Body of pancreas (tissue), 4 donors: ENCODE measurements around the gene PMAIP1.

Experiments used
- POLR2A ChIP-seq, 3 donors: fragments of 450-650 bp; IDR thresholded peaks; one replicate each; pipeline ENCODE4 v1.6.1; 2016; ENCODE audit warnings: antibody characterized with exemption in 3 of 3, mild to moderate bottlenecking in 2 of 3
- TF ChIP-seq, protein P1 (sequence below), 7 experiments: fragments of 450-650 bp in 4 of 7; fragments of 200-600 bp in 3 of 7; sonication (generic) in 3 of 7; IDR thresholded peaks; one replicate each; pipeline ENCODE4 v1.5.1; 2016 to 2019; ENCODE audit warnings: antibody characterized with exemption in 7 of 7

DNA sequence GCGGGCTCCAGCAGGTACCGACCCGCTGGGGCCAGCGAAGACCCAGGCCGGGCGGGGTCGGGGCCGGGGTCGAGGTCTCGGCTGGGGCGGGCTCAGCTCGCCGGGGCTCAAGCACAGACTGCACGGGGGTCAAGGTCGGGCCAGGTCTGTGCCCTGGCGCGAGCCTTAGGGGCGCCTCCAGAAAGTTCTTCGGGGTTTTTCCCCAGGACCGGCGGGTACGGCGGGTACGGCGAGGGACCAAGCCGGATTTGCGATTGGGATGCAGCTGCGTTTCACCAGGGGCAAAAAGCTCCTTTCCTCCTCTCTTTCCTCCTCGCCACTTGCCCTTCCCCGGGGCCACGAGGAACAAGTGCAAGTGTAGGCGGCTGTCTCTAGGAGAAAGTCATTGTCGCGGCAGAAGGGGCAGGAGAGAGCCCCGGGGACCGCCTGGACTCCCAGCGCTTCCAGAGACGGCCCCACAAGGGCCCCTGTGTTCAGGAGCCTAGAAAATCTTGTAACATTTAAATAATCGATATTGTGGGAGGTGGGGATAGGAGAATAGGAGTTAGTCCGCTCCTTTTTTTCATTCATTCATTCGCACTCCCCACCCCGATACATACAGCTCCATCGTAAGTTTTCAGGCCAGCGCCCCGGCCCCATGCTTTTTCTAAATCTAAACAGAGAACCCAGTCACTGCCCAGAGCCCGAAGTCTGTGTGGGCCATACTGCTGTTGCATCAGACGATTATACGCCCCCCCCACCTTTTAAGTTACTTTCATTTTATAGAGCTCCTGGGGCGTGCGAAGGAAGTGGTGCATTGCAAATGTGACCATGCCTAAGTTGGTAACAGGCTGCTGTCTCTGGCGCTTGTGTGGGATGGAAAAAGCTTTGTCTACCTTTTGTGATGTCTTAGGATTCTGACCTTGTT lies 679 bp downstream of the PMAIP1 start:
- TF ChIP-seq, protein P1, sequence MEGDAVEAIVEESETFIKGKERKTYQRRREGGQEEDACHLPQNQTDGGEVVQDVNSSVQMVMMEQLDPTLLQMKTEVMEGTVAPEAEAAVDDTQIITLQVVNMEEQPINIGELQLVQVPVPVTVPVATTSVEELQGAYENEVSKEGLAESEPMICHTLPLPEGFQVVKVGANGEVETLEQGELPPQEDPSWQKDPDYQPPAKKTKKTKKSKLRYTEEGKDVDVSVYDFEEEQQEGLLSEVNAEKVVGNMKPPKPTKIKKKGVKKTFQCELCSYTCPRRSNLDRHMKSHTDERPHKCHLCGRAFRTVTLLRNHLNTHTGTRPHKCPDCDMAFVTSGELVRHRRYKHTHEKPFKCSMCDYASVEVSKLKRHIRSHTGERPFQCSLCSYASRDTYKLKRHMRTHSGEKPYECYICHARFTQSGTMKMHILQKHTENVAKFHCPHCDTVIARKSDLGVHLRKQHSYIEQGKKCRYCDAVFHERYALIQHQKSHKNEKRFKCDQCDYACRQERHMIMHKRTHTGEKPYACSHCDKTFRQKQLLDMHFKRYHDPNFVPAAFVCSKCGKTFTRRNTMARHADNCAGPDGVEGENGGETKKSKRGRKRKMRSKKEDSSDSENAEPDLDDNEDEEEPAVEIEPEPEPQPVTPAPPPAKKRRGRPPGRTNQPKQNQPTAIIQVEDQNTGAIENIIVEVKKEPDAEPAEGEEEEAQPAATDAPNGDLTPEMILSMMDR (IDR thresholded peaks at IDR 0.05): no peak
- no peak for TF ChIP-seq POLR2A (IDR thresholded peaks at IDR 0.05)
